HG02943 (cell line): ENCODE results near the gene C2orf72.

Experiments
- ATAC-seq: cut with Tn5 transposase; IDR thresholded peaks from one replicate; pipeline ENCODE4 v1.9.1; 2021; ENCODE audit warnings: mild to moderate bottlenecking, low read depth, moderate library complexity; ENCODE audit not compliant: unreplicated experiment

Gene C2orf72

GRCh38 chr2:231039821-231040364 lies 2.6 kb downstream of the C2orf72 start:
- no peak for ATAC-seq

GRCh38 chr2:231041061-231041689 lies 3.9 kb downstream of the C2orf72 start:
- ATAC-seq: no peak

DNA sequence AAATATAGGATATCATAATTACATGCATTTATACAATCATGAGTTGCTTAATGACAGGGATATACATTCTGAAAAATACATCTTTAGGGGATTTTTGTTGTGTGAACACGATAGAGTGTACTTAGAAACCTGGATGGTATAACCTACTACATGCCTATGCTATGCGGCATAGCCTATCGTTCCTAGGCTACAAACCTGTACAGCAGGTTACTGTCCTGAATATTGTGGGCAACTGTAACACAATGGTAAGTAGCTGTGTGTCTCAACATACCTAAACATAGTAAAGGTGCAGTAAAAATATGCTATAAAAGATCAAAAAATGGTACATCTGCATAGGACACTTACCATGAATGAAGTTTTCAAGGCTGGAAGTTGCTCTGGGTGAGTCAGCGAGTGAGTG lies 6.5 kb downstream of the C2orf72 start:
- ATAC-seq: no peak

DNA sequence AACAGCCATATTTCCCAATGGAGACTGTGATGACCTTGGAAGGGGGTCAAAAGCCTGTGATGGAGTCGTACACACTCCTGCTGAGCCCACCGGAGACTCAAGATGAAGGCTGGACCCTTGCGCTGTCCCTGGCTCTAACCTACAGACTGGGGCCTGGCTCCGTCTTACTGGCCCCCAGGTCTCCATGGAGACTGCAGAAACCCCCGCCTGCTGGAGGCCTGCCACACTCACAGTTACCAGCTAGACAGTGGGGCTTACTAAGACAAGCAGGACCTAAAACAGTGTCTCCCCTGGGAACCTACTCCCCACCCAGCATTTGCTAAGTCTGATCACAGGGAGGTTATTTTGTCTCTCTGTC lies 9.6 kb downstream of the C2orf72 start:
- ATAC-seq: no peak

- ATAC-seq: no peak
Measured at GRCh38 chr2:231047274-231047922, 10.1 kb downstream of the C2orf72 start.

DNA sequence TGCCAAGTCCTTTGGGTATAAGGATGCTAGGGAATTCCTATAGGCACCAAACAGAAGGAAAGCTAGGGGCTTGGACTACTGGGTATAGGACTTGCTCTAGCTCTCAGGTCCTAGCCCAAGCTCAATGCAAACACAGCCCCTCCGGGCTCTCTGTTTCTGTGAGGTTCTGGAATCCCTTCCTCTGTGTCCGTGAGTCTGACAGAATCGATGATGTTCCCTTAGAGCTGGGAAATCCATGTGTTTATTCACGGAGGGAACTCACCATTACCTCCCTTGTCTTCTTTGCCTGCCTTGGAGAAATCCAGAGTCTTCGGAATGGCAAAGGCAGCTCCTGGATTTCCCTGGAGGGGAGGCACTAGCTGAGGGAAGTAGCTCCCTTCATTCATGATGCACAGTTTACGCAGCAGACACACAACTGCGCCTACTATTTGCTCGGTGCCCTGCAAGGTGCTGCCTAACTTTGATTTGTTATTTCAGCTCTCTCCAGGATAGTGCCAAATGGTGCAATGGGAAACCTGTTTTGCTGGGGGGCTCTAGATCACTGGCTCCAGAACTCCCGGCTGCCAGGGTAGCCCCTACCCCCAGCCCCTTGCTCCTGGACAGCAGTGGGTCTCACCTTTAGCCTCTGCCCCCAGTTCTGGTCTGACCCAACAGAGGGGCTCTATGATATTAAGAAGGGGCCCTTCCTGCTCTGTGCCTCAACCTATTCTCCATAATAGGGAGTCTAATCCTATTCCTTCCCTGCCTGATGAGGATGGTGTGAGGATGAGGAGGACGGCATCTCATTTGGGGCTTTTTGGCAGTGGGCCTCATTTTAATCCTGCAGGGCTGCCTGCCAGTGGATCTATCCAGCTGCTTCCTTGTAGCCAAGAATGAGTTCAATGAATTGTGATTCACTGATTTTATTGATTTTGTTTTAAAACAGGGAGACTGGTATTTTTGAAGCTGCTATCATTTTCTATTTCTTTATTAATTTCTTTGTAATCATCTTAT lies 10.9 kb downstream of the C2orf72 start:
- ATAC-seq: no peak

DNA sequence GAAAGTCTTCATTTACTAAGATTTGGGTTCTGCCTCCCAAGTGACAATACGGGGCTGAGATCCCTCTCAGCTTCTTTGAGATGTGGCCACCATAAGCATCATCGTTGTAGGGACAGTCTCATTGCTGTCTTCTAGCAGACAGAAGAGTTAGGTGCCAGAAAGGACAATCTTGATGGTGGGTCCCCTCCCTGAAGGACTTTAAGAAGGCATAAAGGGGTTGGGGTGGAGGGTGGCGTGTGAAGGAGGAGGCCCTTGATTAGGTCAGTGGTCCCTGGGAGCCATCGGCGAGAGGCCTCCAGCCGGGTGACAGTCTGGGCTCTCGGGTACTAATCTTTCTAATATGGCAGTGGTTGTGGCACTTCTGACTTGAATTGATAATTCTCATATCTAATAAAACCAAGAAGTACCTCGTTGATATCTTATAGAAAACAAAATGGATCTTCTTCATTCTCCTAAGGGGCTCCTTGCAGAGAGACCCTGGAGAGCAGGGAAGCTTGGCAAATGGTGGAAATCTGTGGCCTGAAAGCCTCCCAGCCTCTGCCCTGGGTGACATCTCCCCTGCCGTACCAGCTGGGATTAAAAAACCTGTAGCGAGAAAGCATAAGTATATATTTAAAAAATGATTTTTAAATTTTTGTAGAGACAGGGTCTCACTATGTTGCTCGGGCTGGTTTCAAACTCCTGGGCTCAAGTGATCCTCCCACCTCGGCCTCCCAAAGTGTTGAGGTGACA lies 12.1 kb downstream of the C2orf72 start:
- no peak for ATAC-seq

GRCh38 chr2:231050018-231050901 lies 12.9 kb downstream of the C2orf72 start:
- ATAC-seq: no peak

DNA sequence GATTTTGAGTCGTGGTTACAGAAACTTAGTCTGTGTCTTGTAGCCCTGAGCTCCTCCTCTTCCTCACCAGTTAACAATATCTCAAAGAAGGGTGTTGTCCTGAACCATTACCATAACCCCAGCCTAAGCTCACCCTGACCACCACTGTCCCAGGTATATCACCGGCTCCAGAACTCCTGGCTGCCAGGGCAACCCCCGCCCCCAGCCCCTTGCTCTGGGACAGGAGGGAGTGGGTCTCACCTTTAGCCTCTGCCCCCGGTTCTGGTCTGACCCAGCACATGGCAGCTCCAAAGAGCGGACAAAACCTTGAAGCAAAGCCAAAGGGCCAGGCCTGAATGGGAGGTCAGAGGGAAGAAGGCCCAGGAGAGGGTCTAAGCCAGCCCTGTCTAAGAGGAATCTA lies 13.8 kb downstream of the C2orf72 start:
- no peak for ATAC-seq

DNA sequence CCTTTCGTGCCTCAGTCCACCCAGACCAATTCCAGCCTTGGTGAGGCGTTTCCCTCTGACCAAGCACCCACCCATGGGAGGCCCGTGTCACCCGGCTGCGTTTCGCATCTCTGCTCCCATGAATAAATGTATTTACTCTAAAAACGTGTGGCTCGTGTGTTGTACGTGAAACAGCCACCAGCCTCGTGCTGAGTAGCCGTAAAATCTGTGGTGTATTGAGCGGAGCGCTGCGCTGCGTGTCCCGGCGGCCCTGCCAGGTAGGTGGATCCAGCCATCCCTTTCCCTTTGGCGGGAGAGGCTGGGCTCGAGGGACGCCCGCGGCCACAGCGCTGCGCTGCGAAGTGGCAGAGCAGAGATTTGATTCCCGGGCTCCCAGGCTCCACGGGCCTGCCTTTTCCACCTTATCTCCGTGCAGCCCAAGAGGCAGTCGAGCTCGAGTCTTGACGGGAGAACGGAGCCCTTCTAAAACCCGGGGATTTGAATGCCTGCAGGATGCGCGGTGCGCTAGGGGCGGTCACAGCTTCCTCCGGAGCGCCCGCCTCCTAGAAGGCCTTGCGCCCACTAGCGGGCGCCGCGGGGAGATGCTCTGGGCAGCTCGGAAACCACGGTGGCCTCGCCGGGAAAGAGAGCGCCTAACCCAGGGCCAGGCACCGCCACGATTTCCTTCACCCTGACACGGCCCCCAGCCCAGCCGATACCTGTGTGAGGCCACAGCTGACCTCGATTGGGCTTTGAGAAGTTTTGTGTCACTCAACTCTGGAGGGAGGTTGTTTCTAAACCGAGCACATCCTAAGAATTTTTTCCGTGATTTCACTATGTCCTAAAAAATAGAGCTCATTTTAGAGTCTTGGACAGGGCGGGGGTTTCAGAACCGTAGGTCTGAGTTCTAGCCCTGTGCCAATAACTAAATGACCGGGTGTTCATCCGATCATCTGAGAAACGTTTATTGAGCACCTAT lies 15.4 kb downstream of the C2orf72 start:
- ATAC-seq: peak; percentile 52

DNA sequence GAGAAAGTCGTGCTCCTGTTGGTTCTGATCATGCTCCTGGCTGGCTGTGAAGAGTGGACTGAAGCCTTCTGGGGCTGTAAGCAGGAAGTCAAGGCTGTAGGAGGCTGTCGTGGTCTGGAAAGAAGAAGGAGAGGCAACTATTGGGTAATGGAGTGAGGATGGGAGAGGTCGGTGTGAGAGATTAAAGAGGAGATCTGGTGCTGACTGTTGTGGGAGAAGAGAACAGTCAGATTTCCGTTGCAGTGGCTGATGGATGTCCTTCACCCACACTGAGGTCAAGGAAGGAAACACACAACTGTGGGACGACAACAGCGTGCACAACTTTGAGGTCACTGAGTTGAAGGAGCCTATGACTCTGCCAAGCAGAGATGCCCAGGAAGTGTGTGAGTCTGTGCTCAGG lies 16.5 kb downstream of the C2orf72 start:
- ATAC-seq: no peak

DNA sequence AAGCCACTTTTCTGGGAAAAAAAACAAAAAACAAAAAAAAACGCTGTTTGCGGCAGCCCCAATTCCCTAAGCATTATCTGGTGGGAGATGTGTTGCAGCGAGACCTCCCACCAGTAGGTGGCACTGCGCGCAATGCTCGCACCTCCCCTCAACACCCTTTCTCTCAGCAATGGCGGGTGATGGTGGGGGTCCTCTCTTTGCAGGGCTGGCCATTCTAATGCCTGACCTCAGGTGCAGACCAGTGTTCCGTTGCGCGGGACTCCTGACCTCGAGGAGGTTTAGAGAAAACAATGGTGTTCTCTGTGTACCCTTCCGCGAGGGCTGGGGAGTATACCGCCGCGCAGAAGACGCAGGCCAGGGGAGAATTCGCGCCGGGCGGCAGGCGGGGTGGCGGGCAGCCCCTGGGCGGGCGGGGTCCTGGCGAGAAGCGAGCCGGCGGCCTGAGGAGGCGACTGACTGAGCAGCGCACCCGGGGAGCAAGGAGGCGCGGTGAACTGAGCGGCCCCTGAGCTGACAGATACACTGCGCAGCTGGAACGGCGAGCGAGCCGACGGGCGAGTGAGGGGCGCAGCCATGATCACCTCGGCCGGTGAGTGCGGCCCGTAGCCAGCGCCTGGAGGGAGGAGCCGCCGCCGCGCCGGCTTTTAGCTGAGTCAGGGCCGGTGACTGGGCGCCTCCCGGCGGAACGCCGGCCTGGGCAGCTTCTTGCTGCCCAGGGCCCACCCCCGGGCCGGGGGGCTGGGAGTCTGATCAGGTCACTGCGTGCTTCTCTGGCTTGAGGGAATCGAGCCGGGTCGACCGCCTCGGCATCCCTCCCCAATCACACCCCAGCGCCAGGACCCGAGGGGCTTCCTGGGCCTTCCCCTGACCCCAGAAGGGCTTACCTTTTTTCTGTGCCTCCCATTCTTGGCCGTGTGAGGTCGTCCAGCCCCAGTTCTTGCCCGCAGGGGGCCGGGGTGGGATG lies 19.4 kb downstream of the C2orf72 start, which contains the start of gene PSMD1:
Gene PSMD1, plus strand, starts transcription at position 415 of the 964 bp plus-strand sequence. Its CDS starts 159 bp downstream, at position 574.
- ATAC-seq: peak; percentile 75

DNA sequence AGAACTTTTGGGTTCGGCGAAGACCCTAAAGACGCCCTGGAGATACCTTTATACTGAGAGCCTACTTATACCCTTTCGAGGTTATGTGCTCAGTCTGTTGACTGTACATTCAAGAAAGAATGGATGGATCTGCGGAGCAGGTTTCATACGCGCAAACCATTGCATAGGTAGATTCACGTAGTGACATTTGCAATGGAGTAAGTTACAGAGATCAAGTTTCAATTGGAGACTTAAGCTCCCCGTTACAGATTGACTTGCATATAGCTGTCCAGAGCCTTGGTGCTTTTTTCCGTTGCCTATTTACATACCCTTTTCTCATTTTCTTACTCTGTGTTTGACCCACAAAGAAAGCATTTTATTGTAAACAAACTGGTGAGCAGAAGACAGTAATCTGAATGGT lies 20.3 kb downstream of the C2orf72 start:
- no peak for ATAC-seq

DNA sequence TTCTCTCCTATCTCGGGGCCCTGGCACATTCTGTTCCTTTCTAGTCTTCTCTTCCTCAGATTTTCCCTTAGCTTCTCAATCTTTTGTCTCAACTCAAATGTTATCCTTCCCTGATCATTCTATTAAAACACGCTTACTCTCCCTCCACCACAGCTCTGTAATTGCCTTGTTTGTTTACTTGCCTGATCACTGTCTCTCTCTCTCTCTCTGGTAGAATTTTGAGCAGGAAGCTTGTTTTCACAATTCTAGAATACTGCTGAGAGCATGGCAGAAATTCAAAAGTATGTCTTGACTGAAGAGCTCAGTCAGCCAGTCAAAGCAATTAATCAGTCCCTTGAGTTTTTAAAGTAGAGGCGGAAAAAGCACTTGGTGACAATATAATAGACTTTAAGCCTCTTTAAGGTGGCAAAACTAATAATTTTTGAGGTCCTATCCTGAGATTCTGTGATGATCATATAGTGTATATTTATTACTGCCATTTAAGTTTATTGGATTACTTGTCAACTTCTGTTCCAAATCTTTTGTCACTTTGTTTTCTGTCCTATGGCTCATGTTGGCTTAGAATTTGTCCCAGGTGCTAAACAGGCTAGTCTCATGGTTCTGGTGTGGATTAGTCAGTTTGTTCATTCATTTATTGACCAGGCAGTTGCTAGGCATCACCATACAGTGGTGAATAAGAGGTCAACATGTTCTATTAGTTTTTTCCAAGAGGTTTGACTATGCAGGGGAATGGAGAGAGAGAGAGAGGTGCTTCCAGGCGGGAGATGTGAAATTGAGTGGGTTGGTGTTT lies 21.6 kb downstream of the C2orf72 start:
- ATAC-seq: no peak

- no peak for ATAC-seq
Measured at GRCh38 chr2:231059756-231060155, 22.4 kb downstream of the C2orf72 start.

DNA sequence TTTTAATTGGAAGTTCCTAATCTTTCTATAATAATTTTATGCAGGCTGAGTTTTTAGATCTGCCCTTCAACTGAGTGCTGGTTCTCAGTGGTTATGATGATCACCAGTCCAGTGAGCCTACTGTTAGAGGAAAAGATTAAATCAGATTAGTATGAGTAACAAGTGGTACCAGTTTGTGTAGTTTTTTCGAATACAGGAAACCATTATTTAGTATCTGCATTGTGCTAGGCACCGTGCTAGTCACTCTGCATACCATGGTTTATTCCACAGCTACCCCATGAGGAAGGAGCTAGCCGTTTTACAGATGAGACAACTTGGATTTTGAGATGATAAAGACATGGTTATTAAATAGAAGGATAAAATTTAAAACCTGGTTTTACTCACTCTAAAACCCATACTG lies 25.5 kb downstream of the C2orf72 start:
- no peak for ATAC-seq
